Activated CD4-positive, alpha-beta T cell treated with anti-CD3 and anti-CD28 coated beads, Interleukin-2, amount 50 U/mL, for 4 hours (primary cell): Measurements from ENCODE around the gene EFR3B.
A peak's percentile ranks its signal among the peaks of the same experiment; 100 is the strongest.
"Not testable (repeated sequence)": the region's sequence is repeated elsewhere in the genome, so short reads cannot be mapped to it uniquely, and the experiment has no call there.

Experiments used
- DNase-seq, 2 experiments: peaks; one replicate each; pipeline ENCODE4 v3.0.0-alpha.2; 2020

Gene EFR3B

GRCh38 chr2:25041928-25042320 is at the start of gene EFR3B:
EFR3B (plus strand) TSS chr2:25042076; CDS start chr2:25042313, 237 bp downstream.
- DNase-seq = peak; percentile 84 to 86

GRCh38 chr2:24993406-24994145 is 48.3 kb upstream of the EFR3B start:
- no peak for DNase-seq

GRCh38 chr2:24994146-24994724 is 47.6 kb upstream of the EFR3B start:
- DNase-seq = no peak

DNA sequence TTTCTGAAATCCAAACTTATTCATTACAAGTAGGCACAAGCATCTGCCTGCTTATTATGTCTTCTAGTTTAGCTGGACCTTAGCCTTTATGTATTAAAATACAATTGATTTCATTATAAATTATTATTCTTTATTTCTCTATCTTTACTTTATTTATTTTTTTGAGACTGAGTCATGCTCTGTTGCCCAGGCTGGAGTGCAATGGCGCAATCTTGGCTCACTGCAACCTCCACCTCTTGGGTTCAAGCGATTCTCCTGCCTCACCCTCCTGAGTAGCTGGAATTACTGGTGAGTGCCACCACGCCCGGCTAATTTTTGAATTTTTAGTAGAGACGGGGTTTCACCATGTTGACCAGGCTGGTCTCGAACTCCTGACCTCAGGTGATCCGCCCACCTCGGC is 42.8 kb upstream of the EFR3B start:
- DNase-seq = not testable (repeated sequence)

GRCh38 chr2:25000036-25000435 is 41.8 kb upstream of the EFR3B start:
- no peak for DNase-seq

DNA sequence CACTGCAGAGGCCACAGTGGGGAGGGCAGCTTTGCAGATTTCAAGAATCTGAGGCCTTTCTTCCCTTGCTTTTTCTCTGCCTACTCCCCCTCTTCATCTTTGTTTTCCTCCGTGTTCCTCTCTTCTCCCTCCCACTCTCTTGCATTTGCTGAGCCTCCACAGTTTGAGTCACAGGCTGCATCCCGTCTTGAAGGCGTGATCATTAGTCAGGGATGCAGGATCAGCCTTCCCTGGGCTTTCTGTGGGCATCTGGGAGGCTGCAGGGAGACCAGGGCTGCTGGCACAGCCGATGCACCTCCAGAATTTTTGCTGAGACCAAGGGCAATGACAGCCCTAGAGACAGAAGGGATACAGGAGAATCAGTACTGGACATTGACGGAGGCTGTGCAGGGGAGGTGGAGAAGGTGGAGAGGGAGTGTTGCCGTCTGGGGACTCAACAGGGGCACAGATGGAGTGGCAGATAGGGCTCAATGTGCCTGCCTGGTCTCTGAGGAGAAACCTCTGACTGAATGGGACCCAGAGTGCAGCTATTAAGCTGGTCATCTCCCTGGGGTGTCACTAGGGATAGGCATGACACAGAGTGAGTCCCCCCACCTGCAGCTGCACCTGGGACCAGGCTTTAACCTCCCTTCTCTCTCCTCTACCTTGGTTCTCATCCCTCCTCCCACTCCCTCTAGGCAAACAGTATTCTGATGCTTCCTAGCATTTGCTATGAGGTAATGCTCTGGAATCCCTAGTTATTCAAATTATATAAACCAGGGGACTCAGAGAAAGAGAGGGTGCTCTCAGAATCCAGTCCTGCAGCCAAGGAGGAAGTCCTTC is 41.2 kb upstream of the EFR3B start:
- DNase-seq = no peak

GRCh38 chr2:25001325-25001637 is 40.6 kb upstream of the EFR3B start:
- DNase-seq = no peak

GRCh38 chr2:25002066-25002465 is 39.8 kb upstream of the EFR3B start:
- DNase-seq = no peak

- no peak for DNase-seq
These were observed 31.9 kb upstream of the EFR3B start for GRCh38 chr2:25009954-25010353.

DNA sequence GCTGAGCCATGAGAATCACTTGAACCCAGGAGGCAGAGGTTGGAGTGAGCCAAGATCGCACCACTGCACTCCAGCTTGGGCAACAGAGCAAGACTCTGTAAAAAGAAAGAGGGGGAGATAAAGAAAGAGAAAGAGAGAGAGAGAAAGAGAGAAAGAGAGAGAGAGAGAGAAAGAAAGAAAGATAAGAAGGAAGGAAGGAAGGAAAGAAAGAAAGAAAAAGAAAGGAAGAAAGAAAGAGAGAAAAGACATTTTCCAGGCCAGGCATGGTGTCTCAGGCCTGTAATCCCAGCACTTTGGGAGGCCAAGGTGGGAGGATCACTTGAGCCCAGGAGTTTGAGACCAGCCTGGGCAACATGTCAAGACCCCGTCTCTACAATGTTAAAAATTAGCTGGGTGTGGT is 30.5 kb upstream of the EFR3B start:
- DNase-seq = not testable (repeated sequence)

GRCh38 chr2:25014631-25015030 is 27.2 kb upstream of the EFR3B start:
- DNase-seq = no peak

- DNase-seq = no peak
These were observed 23.2 kb upstream of the EFR3B start for GRCh38 chr2:25018681-25019080.

- no peak for DNase-seq
These were observed 20.0 kb upstream of the EFR3B start for GRCh38 chr2:25021791-25022362.

DNA sequence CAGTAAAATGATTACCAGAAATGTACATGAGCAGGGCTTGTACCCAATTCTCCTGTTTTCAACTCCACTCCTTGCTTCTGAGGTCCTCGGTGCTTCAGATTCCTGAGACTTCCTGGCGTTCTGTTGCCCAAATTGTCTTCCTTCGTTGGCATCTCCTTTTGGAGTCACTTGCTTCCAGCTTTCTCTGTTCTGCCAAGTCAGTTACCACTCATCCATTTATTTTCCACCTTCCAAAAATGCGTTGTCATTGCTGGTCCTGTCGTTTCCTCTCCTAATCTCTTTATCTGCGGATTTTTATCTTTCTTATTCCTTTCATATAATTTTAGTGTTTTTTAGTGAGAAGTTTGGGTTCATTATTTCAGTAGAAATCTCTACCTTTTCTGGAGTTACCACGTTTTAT is 18.5 kb upstream of the EFR3B start:
- DNase-seq = no peak

- no peak for DNase-seq
These were observed 16.5 kb upstream of the EFR3B start for GRCh38 chr2:25025229-25026007.

GRCh38 chr2:25026008-25026530 is 15.8 kb upstream of the EFR3B start:
- no peak for DNase-seq

DNA sequence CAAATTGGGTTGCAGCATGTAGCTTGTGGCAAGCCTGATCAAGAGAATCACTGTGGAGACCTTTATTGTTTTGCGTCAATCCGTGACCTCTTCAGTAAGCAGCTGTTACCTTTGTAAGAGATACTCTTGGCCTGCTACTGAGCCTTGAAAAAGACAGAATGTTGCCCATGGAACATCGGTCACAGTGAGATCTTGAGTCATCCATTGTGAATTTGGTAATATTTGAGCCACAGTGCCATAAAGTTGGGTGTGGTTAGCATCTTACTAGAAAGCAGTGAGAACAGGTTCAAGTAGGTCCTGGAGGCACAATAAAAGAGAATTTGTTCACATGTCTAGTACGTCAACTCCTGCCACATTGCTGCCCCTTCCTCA is 12.7 kb upstream of the EFR3B start:
- DNase-seq = no peak

GRCh38 chr2:25030702-25031101 is 11.2 kb upstream of the EFR3B start:
- DNase-seq = no peak

DNA sequence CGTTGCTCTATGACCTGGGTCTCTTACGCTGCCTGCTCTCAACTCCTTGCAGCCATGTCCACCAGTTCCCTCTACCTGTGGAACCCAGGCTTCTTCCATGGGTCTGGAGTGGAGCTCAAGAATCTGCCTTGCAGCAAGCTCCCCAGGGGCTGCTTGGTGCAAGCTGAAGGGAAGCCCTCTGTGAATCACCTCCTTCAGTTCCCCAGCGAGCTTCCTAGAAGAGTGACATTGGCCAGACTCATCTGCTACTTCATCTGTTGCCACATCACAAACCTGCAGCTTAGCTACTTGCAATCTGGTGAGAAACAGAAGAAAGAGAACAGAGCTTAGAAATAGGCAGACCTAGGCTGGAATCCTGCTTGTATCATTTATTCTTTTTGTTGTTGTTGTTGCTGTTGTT is 9.8 kb upstream of the EFR3B start:
- no peak for DNase-seq

DNA sequence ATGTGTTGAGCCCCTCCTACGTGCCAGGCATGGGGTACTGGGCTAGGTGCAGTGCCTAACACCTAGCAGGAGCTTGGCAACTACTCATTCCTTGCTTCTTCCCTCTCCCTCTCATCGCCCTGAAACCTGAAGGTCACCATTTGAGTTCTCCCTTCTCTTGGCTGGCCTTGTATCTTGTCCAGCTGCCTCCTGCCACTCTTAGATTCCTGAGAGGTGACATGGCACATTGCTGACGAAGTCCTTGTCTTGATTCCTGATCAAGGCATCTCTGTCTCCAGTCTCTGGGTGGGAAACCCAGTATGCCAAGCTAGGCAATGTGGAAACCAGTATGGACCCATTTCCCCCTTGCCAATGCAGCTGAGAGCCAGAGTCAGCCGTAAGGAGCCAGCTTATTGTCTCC is 9.0 kb upstream of the EFR3B start:
- no peak for DNase-seq

DNA sequence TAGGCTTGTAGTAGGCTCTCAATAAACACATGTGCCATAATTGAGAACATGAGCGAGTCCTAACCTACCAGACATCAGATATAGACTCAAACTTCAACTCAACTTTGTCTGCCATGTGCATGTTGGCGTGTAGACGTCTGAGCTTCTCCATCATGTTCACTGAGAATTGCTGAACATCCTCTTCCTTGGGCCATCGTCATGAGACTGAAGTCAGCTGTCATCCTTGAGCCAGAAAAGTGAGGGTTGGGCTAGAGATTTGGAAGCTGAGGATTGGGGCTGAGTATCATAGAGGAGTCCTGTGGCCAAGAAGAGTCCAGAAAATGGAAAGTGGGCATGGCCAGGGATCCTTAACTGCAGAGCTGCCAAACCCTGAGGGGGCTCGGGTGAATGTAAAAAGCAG is 7.8 kb upstream of the EFR3B start:
- no peak for DNase-seq

- DNase-seq = no peak
These were observed 6.2 kb upstream of the EFR3B start for GRCh38 chr2:25035537-25036220.
